MCF 10A (cell line): ENCODE measurements around the gene HMGB1. TPM values are rescaled to one million over a fixed set of nuclear protein-coding genes. Genes with fewer than 3 reads are reported as not detected.

Experiments used
- BruUV-seq: library from RNA; stranded (reverse); fragments of 400-500 nt; replicated peaks from 2 replicates; lab custom pipeline; 2021; lab: Mats Ljungman, UMichigan
- CTCF ChIA-PET: fragments of 300-600 bp; sonication (Branson Sonifier 250); formaldehyde crosslinking; extraction: SDS; loops from one replicate; lab custom pipeline; 2021; ENCODE audit warnings: antibody characterized with exemption, inconsistent platforms; lab: Yijun Ruan, JAX
- POLR2A ChIA-PET: fragments of 300-600, 350-650 bp; sonication (Branson Sonifier 250); formaldehyde crosslinking; extraction: SDS; loops from one replicate; lab custom pipeline; 2020; ENCODE audit warnings: antibody characterized with exemption, inconsistent platforms; lab: Yijun Ruan, JAX
- DNase-seq: peaks from one replicate; pipeline ENCODE4 v3.0.0-alpha.2; 2018; ENCODE audit not compliant: unreplicated experiment
- H3K27ac Mint-ChIP-seq: one replicate; pipeline ENCODE4 v1.8.0; 2022; ENCODE audit warnings: mild to moderate bottlenecking, low read depth, mixed read lengths; ENCODE audit not compliant: unreplicated experiment
- H3K27me3 Mint-ChIP-seq: one replicate; pipeline ENCODE4 v1.8.0; 2022; ENCODE audit warnings: mixed read lengths; ENCODE audit not compliant: insufficient read depth, unreplicated experiment
- H3K36me3 Mint-ChIP-seq: one replicate; pipeline ENCODE4 v1.8.0; 2022; ENCODE audit warnings: mild to moderate bottlenecking, moderate library complexity, mixed read lengths; ENCODE audit not compliant: insufficient read depth, unreplicated experiment
- H3K4me1 Mint-ChIP-seq: one replicate; pipeline ENCODE4 v1.8.0; 2022; ENCODE audit warnings: mixed read lengths; ENCODE audit not compliant: insufficient read depth, unreplicated experiment
- H3K4me3 Mint-ChIP-seq: one replicate; pipeline ENCODE4 v1.8.0; 2022; ENCODE audit warnings: mild to moderate bottlenecking, moderate library complexity, mixed read lengths; ENCODE audit not compliant: unreplicated experiment
- H3K9me3 Mint-ChIP-seq: one replicate; pipeline ENCODE4 v1.8.0; 2022; ENCODE audit warnings: mixed read lengths; ENCODE audit not compliant: unreplicated experiment
- CTCF ChIP-seq: fragments of 200-600 bp; IDR thresholded peaks from one replicate; pipeline ENCODE4 v1.8.0; 2022; ENCODE audit warnings: antibody characterized with exemption, mild to moderate bottlenecking; ENCODE audit not compliant: unreplicated experiment
- intact Hi-C: fragments of 100-400 bp; cut with micrococcal nuclease; formaldehyde crosslinking; loops from 2 replicates; pipeline ENCODE4 v1.14.1; 2022
- total RNA-seq: library from RNA; stranded (reverse); gene quantifications from 2 replicates; pipeline ENCODE4 v1.2.3, GENCODE V29; 2022

HMGB1 gene
- total RNA-seq, 1 experiment from 2014 or later, result 302 TPM

GRCh38 chr13:30496147-30496546, 30.4 kb upstream of the HMGB1 start:
- no peaks in the 10 kb centered on the region for H3K9me3 Mint-ChIP-seq
- no TSS peak for BruUV-seq

GRCh38 chr13:30495746-30496145, 30.0 kb upstream of the HMGB1 start:
- H3K4me1 Mint-ChIP-seq, result no peaks in the 10 kb centered on the region
- H3K36me3 Mint-ChIP-seq, result no peaks in the 10 kb centered on the region
- H3K27me3 Mint-ChIP-seq, result no peaks in the 10 kb centered on the region
- H3K27ac Mint-ChIP-seq, result no peak overlapping the region
- TF ChIP-seq CTCF, result no peak
- ChIA-PET POLR2A (interaction anchor here (0.7 kb wide), 1 partner anchor 122 kb away, joined by 3 read pairs; the partner anchor contains the start of gene USPL1), CTCF (no interaction called here)
- H3K4me3 Mint-ChIP-seq, result no peak overlapping the region
- DNase-seq, result no peak
- H3K9me3 Mint-ChIP-seq, result no peaks in the 10 kb centered on the region
- intact Hi-C loops, result no loop called here
- no TSS peak for BruUV-seq

More at GRCh38 chr13:30496147-30496546, 30.4 kb upstream of the HMGB1 start:
- Mint-ChIP-seq H3K27me3 (no peaks in the 10 kb centered on the region), H3K27ac (no peak overlapping the region), H3K4me3 (no peak overlapping the region), H3K36me3 (no peaks in the 10 kb centered on the region), H3K4me1 (no peaks in the 10 kb centered on the region)
- ChIA-PET CTCF (interaction anchor here (0.6 kb wide), 1 partner anchor 94 kb away, joined by 3 read pairs; no protein-coding TSS in a partner anchor), POLR2A (interaction anchor here (0.7 kb wide), 1 partner anchor 121 kb away, joined by 3 read pairs; the partner anchor contains the start of gene USPL1)
- no peak for DNase-seq
- intact Hi-C loops, result no loop called here
- no peak for TF ChIP-seq CTCF

GRCh38 chr13:30493658-30494381, 28.1 kb upstream of the HMGB1 start:
- ChIA-PET POLR2A (no interaction called here), CTCF (interaction anchor here (0.7 to 0.8 kb wide), 2 partner anchors 131 to 140 kb away, joined by 3 read pairs; no protein-coding TSS in a partner anchor)
- no peaks in the 10 kb centered on the region for H3K4me1 Mint-ChIP-seq
- H3K27me3 Mint-ChIP-seq, result no peaks in the 10 kb centered on the region
- DNase-seq, result no peak
- no peak for TF ChIP-seq CTCF
- no peaks in the 10 kb centered on the region for H3K36me3 Mint-ChIP-seq
- no peaks in the 10 kb centered on the region for H3K9me3 Mint-ChIP-seq
- no peak overlapping the region for H3K4me3 Mint-ChIP-seq
- no TSS peak for BruUV-seq
- H3K27ac Mint-ChIP-seq, result no peak overlapping the region
- intact Hi-C loops, result no loop called here

GRCh38 chr13:30487075-30487470, 21.3 kb upstream of the HMGB1 start:
- no TSS peak for BruUV-seq
- no peaks in the 10 kb centered on the region for H3K9me3 Mint-ChIP-seq
- H3K4me3 Mint-ChIP-seq, result no peak overlapping the region
- ChIA-PET POLR2A (interaction anchor here (1.9 kb wide), 1 partner anchor 22 kb away, joined by 4 read pairs; no protein-coding TSS in a partner anchor), CTCF (no interaction called here)
- intact Hi-C loops, result no loop called here
- TF ChIP-seq CTCF, result no peak
- DNase-seq, result no peak
- H3K27ac Mint-ChIP-seq, result no peak overlapping the region
- no peaks in the 10 kb centered on the region for H3K27me3 Mint-ChIP-seq
- H3K4me1 Mint-ChIP-seq, result no peaks in the 10 kb centered on the region
- H3K36me3 Mint-ChIP-seq, result no peaks in the 10 kb centered on the region
